BLaER1 treated with 17β-estradiol and CSF1 and Interleukin-3, amounts not matched to agents 10 nM and 100 nM (cell line): ENCODE data around the gene KHDC1L.

Experiments used
- H3K27ac ChIP-seq, 11 experiments: shearing (Covaris generic); formaldehyde crosslinking; 2 replicates each; pipeline ENCODE4 v1.8.1; 2022
- H3K27me3 ChIP-seq, 11 experiments: shearing (Covaris generic); formaldehyde crosslinking; 2 replicates each; pipeline ENCODE4 v1.8.1; 2022
- H3K36me3 ChIP-seq, 11 experiments: shearing (Covaris generic); formaldehyde crosslinking; 2 replicates each; pipeline ENCODE4 v1.8.1; 2022
- H3K4me1 ChIP-seq, 10 experiments: shearing (Covaris generic); formaldehyde crosslinking; 2 replicates each; pipeline ENCODE4 v1.8.1; 2022
- H3K4me2 ChIP-seq, 11 experiments: shearing (Covaris generic); formaldehyde crosslinking; 2 replicates each; pipeline ENCODE4 v1.8.1; 2022
- H3K4me3 ChIP-seq, 10 experiments: shearing (Covaris generic); formaldehyde crosslinking; 2 replicates each; pipeline ENCODE4 v1.8.1; 2022
- H3K9ac ChIP-seq, 11 experiments: shearing (Covaris generic); formaldehyde crosslinking; 2 replicates each; pipeline ENCODE4 v1.8.1; 2022
- H3K9me3 ChIP-seq, 11 experiments: shearing (Covaris generic); formaldehyde crosslinking; replicated peaks in 1 of 11; 2 replicates each; pipeline ENCODE4 v1.8.1; 2022
- H4K20me1 ChIP-seq, 11 experiments: shearing (Covaris generic); formaldehyde crosslinking; 2 replicates each; pipeline ENCODE4 v1.8.1; 2022
- Cebpa-rat ChIP-seq, 11 experiments: shearing (Covaris generic); IDR thresholded peaks; 2 replicates each; pipeline ENCODE4 v1.8.1; 2022

Gene KHDC1L

DNA sequence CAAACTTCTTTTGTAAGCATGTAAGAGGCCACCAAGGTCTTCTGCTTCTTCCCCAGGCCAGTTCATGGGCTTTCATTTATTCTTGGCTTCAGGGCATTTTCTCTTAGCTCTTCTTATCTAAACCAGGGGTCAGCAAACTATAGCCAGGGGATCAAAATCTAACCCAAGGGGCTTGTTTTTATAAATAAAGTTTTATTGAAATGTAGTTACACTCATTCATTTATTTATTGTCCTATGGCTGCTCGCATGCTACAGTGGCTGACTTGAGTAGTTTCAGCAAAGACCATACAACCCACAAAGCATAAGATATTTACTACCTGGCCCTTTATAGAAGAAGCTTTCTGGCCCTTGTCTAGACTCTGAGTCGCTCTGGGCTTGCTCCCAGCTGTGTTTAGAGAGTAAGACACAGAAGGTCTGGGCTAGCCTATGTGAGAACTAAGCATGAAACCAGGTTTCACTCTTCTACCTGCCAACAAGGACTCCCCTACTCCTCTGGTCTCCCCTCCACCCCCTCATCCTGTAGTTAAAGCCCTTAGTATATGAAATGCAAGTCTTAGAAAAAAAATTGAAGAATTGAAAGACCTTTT, 43.2 kb downstream of the KHDC1L start:
- no peaks in the 10 kb centered on the region for H4K20me1 ChIP-seq
- no peak overlapping the region for H3K4me3 ChIP-seq
- H3K27ac ChIP-seq: no peak overlapping the region
- H3K4me2 ChIP-seq: no peak overlapping the region
- H3K9ac ChIP-seq: no peak overlapping the region
- no peaks in the 10 kb centered on the region for H3K9me3 ChIP-seq
- peaks cover 0 to 10% (median 0%) of the 10 kb centered on the region in 11 experiments; a peak in 3 of 22 replicates for H3K36me3 ChIP-seq
- peaks cover 8 to 38% (median 22%) of the 10 kb centered on the region in 10 experiments; a peak in 19 of 20 replicates for H3K4me1 ChIP-seq
- TF ChIP-seq Cebpa-rat (IDR thresholded peaks at IDR 0.05): no peak
- no peaks in the 10 kb centered on the region for H3K27me3 ChIP-seq

- Histone ChIP-seq H3K4me1 (peaks cover 15 to 49% (median 34%) of the 10 kb centered on the region in 10 experiments; a peak in 19 of 20 replicates), H3K4me2 (peak overlapping the region; percentile 15 to 86 (median 63)), H4K20me1 (no peaks in the 10 kb centered on the region), H3K36me3 (peaks cover 0 to 10% (median 0%) of the 10 kb centered on the region in 11 experiments; a peak in 3 of 22 replicates), H3K27me3 (no peaks in the 10 kb centered on the region), H3K9ac (peak overlapping the region in 4 of 11 experiments; percentile 13 to 37 (median 28); a peak in 3 of 22 replicates), H3K9me3 (no peaks in the 10 kb centered on the region), H3K27ac (peak overlapping the region in 5 of 11 experiments; percentile 9 to 45 (median 36); a peak in 6 of 22 replicates), H3K4me3 (peak overlapping the region in 6 of 10 experiments; percentile 8 to 36 (median 22); a peak in 5 of 20 replicates)
- TF ChIP-seq Cebpa-rat (IDR thresholded peaks at IDR 0.05): no peak
These were observed 44.3 kb downstream of the KHDC1L start for GRCh38 chr6:73180763-73181619.

GRCh38 chr6:73180076-73180738, 45.1 kb downstream of the KHDC1L start:
- H3K4me3 ChIP-seq: peak overlapping the region in 4 of 10 experiments; percentile 8 to 36 (median 22); a peak in 4 of 20 replicates
- no peak for TF ChIP-seq Cebpa-rat (IDR thresholded peaks at IDR 0.05)
- peak overlapping the region; percentile 15 to 86 (median 63) for H3K4me2 ChIP-seq
- H3K9ac ChIP-seq: peak overlapping the region in 2 of 11 experiments; percentile 13 to 24; a peak in 1 of 22 replicates
- peaks cover 0 to 12% (median 4%) of the 10 kb centered on the region in 11 experiments; a peak in 11 of 22 replicates for H3K36me3 ChIP-seq
- H3K27ac ChIP-seq: peak overlapping the region in 5 of 11 experiments; percentile 9 to 45 (median 36); a peak in 6 of 22 replicates
- peaks cover 16 to 57% (median 41%) of the 10 kb centered on the region in 10 experiments; a peak in 19 of 20 replicates for H3K4me1 ChIP-seq
- no peaks in the 10 kb centered on the region for H4K20me1 ChIP-seq
- peaks cover 0 to 2% (median 0%) of the 10 kb centered on the region in 11 experiments; a peak in 2 of 22 replicates for H3K9me3 ChIP-seq
- no peaks in the 10 kb centered on the region for H3K27me3 ChIP-seq

DNA sequence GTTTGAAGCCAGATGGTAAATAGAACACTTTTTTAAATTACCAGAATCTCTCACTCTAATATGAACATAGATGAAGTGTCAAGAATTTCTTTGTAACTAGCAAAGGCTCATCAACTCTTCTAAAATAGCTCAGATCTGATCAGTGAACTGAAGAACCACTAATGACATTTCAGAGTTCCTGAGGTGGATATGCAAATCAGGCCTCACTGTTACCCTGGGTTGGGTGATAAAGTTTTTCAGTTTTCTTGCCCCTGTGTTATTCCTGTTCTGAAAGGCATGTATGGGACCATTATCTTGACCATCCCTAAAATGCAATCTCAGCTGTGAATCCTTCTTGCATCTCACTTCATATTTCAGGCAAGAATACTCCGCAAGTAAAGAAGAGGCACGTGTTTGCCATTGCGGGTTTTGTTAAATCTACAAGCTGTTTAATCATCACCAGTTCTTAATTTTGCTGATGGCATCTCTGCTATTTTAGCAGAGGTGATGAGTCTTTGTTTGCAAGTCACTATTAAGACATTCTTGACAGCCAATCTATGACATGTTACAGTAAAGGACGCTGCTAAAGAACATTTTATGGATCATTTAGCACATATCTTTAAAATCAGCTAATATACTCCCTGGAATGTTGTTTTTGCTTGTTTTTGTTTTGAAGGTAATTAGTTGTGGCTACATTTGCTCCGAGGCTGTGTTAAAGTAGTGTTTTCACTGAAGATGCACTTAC, 47.9 kb downstream of the KHDC1L start:
- Histone ChIP-seq H3K4me2 (peak overlapping the region in 9 of 11 experiments; percentile 34 to 92 (median 71); a peak in 17 of 22 replicates), H3K9me3 (peaks cover 0 to 10% (median 0%) of the 10 kb centered on the region in 11 experiments; a peak in 2 of 22 replicates), H3K36me3 (peaks cover 0 to 22% (median 15%) of the 10 kb centered on the region in 11 experiments; a peak in 15 of 22 replicates), H3K9ac (no peak overlapping the region), H3K4me1 (peaks cover 16 to 63% (median 42%) of the 10 kb centered on the region in 10 experiments; a peak in 19 of 20 replicates), H3K27ac (no peak overlapping the region), H3K4me3 (no peak overlapping the region), H4K20me1 (no peaks in the 10 kb centered on the region), H3K27me3 (no peaks in the 10 kb centered on the region)
- TF ChIP-seq Cebpa-rat (IDR thresholded peaks at IDR 0.05): no peak

DNA sequence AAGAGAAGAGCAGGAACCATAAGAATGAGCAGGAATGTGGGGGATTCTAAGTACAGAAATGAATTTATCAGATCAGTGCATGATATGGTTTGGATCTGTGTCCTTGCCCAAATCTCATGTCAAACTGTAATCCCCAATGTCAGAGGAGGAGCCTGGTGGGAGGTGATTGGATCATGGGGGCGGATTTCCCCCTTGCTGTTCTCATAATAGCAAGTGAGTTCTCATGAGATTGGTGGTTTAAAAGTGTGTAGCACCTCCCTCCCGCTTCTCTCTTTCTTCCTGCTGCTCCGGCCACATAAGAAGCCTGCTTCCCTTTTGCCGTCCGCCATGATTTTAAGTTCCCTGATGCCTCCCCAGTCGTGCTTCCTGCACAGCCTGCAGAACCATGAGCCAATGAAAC, 49.2 kb downstream of the KHDC1L start:
- Histone ChIP-seq H3K27me3 (no peaks in the 10 kb centered on the region), H3K4me1 (peaks cover 16 to 60% (median 42%) of the 10 kb centered on the region in 10 experiments; a peak in 19 of 20 replicates), H3K4me2 (peak overlapping the region; percentile 4 to 92 (median 62); a peak in 20 of 22 replicates), H3K27ac (no peak overlapping the region), H3K9me3 (peaks cover 0 to 10% (median 0%) of the 10 kb centered on the region in 11 experiments; a peak in 2 of 22 replicates), H3K9ac (no peak overlapping the region), H4K20me1 (no peaks in the 10 kb centered on the region), H3K4me3 (peak overlapping the region in 2 of 10 experiments; percentile 9 to 15; a peak in 2 of 20 replicates), H3K36me3 (peaks cover 0 to 24% (median 15%) of the 10 kb centered on the region in 11 experiments; a peak in 15 of 22 replicates)
- no peak for TF ChIP-seq Cebpa-rat (IDR thresholded peaks at IDR 0.05)

DNA sequence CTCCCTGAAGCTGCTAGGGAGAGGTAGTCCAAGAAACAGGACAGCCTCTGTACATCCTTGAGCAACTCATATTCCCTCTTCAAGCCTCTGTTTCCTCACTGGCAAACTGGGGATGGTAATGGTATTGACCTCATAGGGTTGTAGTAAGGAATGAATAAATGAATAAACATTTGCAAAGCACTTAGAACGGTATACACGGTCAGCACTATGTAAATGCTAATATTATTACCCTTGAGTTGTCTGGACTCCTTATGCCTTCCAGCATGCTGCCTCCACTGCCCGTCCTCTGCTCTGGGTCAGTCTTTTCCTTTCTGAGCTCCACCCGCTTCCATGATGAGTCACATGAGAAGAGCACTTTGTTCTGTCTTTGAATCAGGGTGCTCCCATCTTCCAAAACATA, 50.6 kb downstream of the KHDC1L start:
- TF ChIP-seq Cebpa-rat (IDR thresholded peaks at IDR 0.05): no peak
- Histone ChIP-seq H4K20me1 (no peaks in the 10 kb centered on the region), H3K36me3 (peaks cover 0 to 30% (median 19%) of the 10 kb centered on the region in 11 experiments; a peak in 15 of 22 replicates), H3K9me3 (peaks cover 0 to 10% (median 0%) of the 10 kb centered on the region in 11 experiments; a peak in 2 of 22 replicates), H3K4me2 (no peak overlapping the region), H3K4me3 (no peak overlapping the region), H3K9ac (no peak overlapping the region), H3K27me3 (no peaks in the 10 kb centered on the region), H3K4me1 (peaks cover 8 to 46% (median 30%) of the 10 kb centered on the region in 10 experiments; a peak in 16 of 20 replicates), H3K27ac (no peak overlapping the region)
